GM21381 (cell line): ENCODE data around the gene SURF6.
"Not testable (repeated sequence)": the region's sequence is repeated elsewhere in the genome, so short reads cannot be mapped to it uniquely, and the experiment has no call there.

ENCODE experiments used
- ATAC-seq: cut with Tn5 transposase; IDR thresholded peaks from one replicate; pipeline ENCODE4 v1.9.1; 2021; ENCODE audit warnings: mild to moderate bottlenecking, moderate library complexity; ENCODE audit not compliant: unreplicated experiment

The SURF6 gene

GRCh38 chr9:133348718-133349573 is 13.0 kb upstream of the SURF6 start:
- no peak for ATAC-seq

GRCh38 chr9:133347985-133348717 is 12.2 kb upstream of the SURF6 start, which contains the start of the genes MED22 and RPL7A:
Gene MED22 (minus strand): TSS chr9:133348131. CDS start chr9:133346662, 1,469 bp downstream.
Gene RPL7A (plus strand): TSS chr9:133348218. CDS start chr9:133348244, 26 bp downstream.
- ATAC-seq: peak; percentile 65

- ATAC-seq: peak; percentile 36
Observed at GRCh38 chr9:133347515-133347984, 11.6 kb upstream of the SURF6 start.

GRCh38 chr9:133346021-133346785 is 10.2 kb upstream of the SURF6 start:
- ATAC-seq: no peak

- no peak for ATAC-seq
Observed at GRCh38 chr9:133345596-133345995, 9.6 kb upstream of the SURF6 start.

- no peak for ATAC-seq
Observed at GRCh38 chr9:133344979-133345378, 9.0 kb upstream of the SURF6 start.

GRCh38 chr9:133344071-133344470 is 8.1 kb upstream of the SURF6 start:
- no peak for ATAC-seq

- no peak for ATAC-seq
Observed at GRCh38 chr9:133342570-133342969, 6.6 kb upstream of the SURF6 start.

- no peak for ATAC-seq
Observed at GRCh38 chr9:133342069-133342406, 6.0 kb upstream of the SURF6 start.

- no peak for ATAC-seq
Observed at GRCh38 chr9:133341369-133342068, 5.5 kb upstream of the SURF6 start.

- ATAC-seq: no peak
Observed at GRCh38 chr9:133340916-133341315, 4.9 kb upstream of the SURF6 start.

- ATAC-seq: no peak
Observed at GRCh38 chr9:133340256-133340655, 4.3 kb upstream of the SURF6 start.

GRCh38 chr9:133339641-133340040 is 3.7 kb upstream of the SURF6 start:
- ATAC-seq: no peak

GRCh38 chr9:133334888-133335287 is 1.1 kb downstream of the SURF6 start:
- ATAC-seq: not testable (repeated sequence)

- ATAC-seq: no peak
Observed at GRCh38 chr9:133334161-133334560, 1.8 kb downstream of the SURF6 start.

- no peak for ATAC-seq
Observed at GRCh38 chr9:133333566-133333965, 2.4 kb downstream of the SURF6 start.

- ATAC-seq: no peak
Observed at GRCh38 chr9:133333011-133333410, 3.0 kb downstream of the SURF6 start.

- no peak for ATAC-seq
Observed at GRCh38 chr9:133332381-133332730, 3.6 kb downstream of the SURF6 start.

- ATAC-seq: no peak
Observed at GRCh38 chr9:133331641-133332380, 4.2 kb downstream of the SURF6 start.

- ATAC-seq: no peak
Observed at GRCh38 chr9:133331221-133331620, 4.8 kb downstream of the SURF6 start.
